HG03442 (cell line): ENCODE measurements around the gene SHLD1.
"Not testable (repeated sequence)": the region's sequence is repeated elsewhere in the genome, so short reads cannot be mapped to it uniquely, and the experiment has no call there.

Source experiments
- ATAC-seq: cut with Tn5 transposase; IDR thresholded peaks from one replicate; pipeline ENCODE4 v1.9.1; 2021; ENCODE audit warnings: mild to moderate bottlenecking, moderate library complexity; ENCODE audit not compliant: unreplicated experiment

The SHLD1 gene

DNA sequence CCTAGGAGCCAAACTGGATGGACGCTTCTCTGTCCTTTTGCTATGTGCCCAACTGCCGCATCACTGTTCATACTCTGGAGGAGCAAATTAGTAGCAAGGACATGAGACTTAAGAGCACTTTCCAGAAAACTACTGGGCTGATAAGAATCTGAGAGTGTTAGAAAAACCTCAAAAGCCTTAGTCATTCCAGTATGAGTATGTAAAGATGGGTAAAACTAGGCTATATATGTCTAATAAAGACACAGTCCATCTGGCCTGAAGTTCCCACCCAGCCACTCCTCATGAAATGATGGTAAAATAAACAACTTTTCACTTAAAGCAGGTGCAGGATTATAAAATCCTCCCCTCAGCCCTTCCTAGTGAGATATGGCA is 30.6 kb downstream of the SHLD1 start:
- ATAC-seq = peak; percentile 50

DNA sequence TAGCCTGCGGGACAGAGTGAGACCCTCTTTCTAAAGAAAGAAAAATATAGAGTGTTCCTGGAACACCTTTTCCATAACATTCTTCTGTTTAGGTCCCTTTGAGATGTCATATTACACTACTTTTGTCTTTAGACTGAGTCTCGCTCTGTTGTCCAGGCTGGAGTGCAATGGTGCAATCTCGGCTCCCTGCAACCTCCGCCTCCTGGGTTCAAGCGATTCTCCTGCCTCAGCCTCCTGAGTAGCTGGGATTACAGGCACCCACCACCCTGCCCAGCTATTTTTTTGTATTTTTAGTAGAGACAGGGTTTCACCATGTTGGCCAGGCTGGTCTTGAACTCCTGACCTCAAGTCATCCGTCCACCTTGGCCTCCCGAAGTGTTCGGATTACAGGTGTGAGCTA is 31.2 kb downstream of the SHLD1 start:
- not testable (repeated sequence) for ATAC-seq

DNA sequence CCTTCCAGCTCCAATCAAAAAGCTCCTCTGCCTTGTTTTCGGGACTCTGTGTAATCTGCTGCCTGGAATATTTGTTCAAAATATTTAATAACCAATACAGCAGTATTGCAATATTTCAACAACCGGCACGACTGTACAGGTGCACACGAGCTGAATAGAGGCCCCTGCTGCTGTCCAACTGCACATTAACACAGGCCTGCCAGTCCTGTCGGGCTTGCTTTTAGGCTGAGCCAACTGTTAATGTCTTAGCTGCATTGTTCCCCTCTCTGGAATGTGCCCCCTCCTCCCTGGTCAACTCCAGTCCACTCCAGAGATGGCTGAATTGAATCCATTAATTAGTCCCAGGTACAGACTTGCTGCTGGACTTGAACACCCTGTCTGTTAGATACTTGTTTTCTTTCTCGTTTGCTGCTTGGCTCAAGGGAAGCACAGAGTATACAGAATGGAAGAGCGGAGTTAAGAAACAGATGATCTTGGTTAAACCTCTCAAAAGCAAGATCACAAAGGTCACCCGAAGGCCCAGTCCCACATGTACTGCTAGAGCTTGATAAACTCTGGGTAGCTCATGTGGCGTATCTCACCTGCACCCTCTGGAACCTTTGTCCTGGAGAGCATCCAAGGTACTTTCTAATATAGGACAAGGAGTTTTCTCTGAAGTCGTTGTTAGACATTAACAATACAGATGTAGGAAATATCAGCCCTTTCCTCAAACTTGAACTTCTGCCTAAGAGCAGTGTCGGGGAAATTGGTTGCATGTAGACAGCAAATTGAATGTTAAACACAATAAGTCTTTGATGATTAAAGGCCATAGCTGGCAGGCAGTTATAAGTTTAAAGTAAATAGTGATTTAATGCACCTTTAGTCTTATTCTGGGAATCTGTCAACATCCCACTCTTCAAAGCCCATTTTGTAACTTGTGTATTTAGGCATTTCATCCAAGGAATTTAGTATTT is 31.9 kb downstream of the SHLD1 start:
- no peak for ATAC-seq

DNA sequence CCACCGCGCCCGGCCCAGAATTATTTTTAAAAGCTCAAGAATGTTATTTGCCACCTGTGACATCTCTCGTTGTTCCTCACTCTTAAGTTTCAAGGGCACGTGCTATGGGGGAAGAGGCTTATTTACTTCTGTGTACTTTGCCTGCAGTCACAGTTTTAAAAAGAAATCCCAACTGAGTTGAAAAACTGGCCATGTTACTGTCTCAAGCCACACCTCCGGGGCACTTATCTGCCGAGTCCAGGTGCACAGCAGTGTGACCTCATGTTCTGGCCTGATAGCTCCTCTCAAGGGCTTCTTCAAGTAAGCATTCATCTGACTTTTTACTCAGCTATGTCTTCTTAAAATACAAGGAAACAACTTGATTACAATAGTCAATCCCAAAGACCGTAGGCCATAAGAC is 34.5 kb downstream of the SHLD1 start:
- no peak for ATAC-seq

DNA sequence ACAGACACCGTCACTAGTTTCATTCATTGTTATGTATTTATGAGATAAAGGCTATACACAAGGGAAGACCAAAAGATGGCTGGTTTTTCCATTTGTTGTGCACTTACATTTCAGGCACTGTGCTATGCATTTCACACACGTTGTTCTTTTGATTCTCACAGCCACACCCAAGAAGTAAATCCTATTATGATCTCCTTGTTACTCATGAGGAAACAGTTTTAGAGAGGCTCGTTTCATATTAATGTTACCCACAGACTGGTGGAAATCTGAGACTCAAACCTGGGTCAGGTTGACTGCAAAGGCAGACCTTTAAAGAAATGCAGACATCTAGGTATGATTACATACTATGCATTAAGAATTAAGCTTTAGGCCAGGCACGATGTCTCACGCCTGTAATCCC is 34.9 kb downstream of the SHLD1 start:
- ATAC-seq = no peak

DNA sequence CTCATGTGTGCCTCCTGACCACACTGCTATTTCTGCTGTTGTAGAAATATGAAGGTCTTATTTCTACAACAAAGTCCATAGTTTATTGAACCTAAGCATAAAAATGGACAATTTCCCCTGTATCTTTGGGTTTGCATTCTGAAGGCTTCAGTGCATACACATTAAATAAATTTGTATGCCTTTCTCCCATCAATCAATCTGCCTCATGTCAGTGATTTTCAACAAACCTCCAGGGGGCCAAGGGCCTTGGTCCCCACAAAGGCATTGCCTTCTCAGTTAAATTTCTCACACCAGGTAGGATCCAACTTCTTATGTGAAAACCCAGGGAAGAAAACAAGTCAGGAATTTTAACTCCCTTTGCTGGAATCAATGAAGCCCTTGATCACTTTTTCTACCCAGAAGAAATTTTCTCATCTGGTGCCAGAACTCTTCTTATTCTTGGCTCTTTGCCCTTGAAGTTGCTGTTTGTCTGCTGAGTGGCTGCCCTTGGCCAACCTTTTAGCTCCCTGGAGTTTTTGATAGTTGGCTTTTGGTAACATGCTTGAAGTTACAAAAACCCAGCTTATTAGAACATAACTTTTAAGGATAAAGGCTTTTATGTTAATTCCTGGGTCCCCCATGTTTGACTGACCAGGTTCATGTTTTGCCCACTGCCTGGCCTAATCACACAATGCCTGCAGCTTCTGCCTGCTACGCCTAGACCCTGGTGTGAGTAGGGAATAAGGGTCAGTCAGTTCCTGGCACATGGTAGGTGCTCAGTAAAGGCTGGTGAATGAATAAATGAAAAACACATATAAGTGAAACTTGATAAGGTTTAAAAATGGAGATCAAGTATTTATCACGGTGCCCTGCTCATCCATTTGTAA is 37.0 kb downstream of the SHLD1 start:
- no peak for ATAC-seq

DNA sequence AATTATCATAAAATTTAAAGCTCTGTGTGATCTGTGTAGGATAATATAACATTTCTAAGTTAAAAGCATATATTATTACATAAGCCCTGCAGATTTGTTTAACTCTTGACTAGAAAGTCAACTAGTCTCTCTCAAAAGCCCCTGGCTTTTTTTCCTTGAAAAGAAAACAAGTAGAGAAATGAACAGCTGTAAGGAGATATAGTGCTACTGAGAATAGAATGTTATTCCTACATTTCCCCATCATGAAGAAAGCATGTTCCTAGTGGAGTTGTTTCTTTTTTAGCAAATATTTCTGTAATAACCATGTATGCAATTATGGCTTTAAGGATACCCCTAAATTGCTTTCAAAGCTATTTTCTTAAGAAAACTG is 37.6 kb downstream of the SHLD1 start:
- ATAC-seq = no peak

DNA sequence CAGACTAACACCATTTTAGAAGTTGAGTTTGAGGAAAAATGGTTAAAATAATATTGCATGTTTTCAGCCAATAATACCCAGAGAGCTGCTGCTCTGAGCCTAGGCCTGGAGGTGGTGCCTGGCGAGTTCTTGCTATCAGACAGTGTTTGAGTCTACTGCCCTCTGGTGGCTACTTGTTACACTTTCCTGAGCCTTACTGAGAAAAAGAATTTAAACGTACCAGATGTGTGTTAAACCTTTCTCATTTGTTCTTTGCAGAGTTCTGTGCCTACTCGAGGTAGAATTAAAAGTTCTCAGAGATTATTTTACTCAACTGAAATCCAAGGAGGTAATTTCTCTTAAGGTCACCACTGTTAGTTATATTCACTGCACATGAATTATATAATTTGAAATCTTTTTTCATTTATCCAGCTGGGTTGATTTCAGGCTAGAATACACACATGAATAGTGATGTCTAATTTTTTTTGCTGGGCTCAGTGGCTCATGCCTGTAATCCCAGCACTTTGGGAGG is 38.2 kb downstream of the SHLD1 start:
- ATAC-seq = peak; percentile 60

DNA sequence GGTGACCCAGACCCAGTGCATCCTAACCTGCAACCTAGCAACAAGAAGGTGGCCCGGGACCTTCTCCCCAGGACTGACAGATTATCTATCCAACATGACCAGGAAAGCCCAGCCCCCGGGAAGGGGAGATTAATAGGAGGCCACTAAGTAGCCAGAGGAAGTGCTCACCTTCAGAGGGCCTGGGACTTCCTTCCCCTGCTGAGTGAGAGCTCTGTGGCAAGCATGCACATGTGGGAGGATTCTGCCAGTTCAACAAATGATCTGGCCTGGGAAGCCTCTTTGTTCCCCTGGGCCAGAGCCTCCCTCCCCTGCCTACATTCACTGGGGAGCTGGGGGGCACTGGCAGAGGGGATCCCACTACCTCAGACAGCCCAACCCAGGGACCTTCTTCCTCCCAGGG is 39.6 kb downstream of the SHLD1 start:
- ATAC-seq = no peak

DNA sequence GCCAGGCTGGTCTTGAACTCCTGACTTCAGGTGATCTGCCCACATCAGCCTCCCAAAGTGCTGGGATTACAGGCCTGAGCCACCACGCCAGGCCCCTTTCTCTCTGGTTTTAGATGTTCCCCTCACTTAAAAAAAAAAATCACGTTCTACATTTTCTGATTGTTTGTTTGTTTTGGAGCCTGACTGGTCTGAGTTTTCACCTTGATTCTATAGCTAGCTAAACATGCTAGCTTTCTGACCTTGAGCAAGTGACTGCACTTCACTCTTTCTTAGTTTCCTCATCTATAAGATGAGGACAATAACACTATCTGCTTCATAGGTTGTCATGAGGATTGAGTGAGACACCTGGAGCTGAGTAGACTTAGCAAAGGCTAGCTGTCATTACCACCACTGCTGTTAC is 43.7 kb downstream of the SHLD1 start:
- ATAC-seq = no peak

DNA sequence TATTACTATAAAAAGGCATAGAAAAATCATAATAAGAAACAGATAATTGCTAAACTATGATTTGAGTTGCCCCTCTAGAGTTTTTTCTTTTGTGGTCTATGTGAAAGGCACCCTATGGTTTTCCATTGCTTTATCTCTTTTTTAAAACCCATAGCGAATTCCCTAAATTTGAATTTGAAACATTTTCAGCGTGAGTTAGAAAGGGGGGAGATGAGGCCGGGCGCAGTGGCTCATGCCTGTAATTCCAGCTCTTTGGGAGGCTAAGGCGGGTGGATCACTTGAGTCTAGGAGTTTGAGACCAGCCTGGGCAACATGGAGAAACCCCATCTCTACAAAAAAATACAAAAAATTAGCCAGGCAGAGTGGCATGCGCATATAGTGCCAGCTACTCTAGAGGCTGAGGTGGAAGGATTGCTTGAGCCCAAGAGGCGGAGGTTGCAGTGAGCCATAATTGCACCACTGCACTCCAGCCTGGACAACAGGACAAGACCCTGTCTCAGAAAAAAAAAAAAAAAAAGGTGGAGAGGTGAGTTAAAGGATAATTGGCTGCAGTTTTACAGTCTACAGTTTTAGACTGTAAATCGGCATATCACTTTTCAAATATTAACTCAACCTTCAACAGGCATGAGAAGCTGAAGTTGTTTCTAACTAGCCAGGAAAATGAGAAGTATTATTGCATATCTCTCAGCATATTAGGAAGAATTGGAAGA is 46.3 kb downstream of the SHLD1 start:
- ATAC-seq = no peak

DNA sequence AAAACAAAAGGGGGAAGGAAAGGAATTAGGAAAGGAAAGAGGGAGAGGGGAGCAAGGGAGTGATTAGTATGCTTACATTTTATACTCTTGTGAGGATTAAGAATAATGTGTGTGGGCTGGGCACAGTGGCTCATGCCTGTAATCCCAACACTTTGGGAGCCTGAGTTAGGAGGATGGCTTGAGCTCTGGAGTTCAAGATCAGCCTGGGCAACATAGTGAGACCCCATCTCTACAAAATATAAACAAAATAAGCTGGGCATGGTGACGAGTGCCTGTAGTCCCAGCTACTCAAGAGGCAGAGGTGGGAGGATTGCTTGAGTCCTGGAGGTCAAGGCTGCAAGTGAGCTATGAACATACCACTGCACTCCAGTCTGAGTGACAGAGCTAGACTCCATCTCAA is 47.0 kb downstream of the SHLD1 start:
- no peak for ATAC-seq

DNA sequence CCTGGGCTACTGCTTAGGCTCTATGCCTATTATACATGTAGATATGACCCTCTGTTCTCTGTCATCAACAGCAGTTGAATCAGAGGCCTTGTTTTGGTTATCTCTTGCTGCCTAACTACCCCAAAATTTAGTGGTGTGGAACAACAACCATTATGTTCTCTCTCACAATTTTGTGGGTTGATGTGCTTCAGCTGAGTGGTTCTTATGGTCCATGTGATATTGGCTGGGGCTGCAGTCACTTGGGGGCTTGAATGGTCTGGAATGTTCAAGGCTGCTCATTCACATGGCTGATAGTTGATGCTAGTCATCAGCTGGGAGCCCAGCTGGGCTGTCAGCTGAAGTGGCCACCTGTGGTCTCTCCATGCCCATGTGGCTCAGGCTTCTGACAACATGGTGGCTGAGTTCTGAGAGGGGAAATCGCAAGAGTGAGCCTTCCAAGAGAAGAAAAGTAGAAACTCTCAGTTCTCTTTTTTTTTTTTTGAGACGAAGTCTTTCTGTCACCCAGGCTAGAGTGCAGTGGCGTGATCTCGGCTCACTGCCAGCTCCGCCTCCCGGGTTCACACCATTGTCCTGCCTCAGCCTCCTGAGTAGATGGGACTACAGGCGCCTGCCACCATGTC is 47.8 kb downstream of the SHLD1 start:
- peak; percentile 97 for ATAC-seq

DNA sequence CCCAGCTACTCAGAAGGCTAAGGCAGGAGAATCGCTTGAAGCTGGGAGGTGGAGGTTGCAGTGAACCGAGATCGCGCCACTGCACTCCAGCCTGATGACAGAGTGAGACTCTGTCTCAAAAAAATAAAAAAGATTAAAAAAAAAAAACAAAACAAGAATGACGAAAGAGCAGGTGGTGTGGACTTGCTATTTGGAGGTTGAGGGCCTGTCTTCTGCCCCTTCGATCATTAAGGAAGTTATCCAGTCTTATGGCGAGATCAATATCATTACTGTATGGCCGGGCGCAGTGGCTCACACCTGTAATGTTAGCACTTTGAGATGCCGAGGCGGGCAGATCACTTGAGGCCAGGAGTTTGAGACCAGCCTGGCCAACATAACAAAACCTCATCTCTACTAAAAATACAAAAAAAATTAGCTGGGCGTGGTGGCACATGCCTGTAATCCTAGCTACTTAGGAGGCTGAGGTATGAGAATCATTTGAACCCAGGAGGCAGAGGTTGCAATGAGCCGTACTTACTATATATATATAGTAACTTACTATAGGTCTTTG is 53.6 kb downstream of the SHLD1 start:
- ATAC-seq = not testable (repeated sequence)

DNA sequence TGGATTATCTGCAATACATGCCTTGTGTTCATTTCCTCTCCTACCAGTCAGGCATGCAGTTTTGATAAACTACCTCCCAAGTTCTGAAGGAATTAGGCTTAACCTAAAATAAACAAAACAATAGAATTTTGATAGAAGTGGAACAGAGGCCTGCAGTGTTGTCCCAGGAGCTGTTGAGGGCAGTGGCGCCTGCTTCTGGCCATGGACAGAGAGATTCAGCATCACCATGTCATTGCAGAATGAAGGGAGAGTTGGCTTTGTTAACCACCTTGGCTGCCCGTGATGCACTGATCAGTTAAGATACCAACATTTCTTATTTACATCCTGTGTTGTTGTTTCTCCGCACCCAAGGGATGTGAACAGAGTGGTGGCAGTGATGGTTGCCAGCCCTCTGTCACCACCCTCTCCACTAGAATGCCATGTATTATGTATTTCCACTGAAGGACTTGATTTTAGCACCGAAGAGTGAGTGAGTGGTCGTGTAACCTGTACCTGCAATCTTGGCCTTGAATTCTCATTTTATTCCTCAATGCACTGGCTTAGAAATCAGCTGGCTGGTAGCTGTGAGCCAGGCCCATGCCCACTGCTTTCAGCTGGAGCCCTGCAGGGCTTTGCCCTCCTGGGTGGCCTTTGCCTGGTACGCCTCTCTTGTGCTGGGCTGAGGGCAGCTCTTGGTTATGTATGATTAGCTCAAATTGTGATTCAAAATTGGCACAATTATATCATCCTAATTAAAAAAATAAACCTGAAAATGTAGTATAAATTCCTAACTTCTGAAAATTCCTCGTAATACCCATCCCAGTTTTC is 56.5 kb downstream of the SHLD1 start:
- no peak for ATAC-seq

DNA sequence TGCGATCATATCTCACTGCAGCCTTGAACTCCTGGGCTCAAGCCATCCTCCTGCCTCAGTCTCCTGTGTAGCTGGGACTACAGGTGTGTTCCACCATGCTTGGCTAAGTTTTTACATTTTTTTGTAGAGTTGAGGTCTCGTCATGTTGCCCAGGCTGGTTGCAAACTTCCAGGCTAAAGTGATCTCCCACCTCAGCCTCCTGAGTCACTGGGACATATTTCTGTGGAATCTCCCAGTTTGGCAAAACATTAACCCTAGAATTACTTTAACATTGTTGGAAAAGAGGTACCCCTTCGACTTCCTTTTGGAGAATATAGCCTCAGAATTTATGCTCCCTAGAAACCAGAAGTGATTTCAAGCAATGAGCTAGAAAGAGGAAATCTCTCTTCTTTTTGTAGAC is 57.2 kb downstream of the SHLD1 start:
- ATAC-seq = no peak

DNA sequence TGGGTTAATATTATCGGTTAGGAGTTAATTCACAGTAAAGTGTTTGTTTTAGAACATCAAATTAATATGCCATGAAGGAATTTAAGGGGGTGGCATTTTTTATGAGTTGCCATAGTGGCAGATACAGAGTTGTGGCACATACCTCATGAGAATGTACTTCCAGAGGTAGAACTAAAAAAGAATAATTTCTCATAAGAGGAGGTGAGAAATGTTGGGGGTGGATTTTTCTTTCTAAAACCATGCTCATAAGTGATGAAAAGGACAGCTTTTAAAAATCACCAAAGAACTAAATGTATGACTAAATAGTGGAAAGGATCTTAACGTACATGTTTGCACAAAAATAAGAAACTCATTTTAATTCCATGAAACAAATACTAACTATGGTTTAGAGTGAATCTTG is 58.7 kb downstream of the SHLD1 start:
- ATAC-seq = no peak

DNA sequence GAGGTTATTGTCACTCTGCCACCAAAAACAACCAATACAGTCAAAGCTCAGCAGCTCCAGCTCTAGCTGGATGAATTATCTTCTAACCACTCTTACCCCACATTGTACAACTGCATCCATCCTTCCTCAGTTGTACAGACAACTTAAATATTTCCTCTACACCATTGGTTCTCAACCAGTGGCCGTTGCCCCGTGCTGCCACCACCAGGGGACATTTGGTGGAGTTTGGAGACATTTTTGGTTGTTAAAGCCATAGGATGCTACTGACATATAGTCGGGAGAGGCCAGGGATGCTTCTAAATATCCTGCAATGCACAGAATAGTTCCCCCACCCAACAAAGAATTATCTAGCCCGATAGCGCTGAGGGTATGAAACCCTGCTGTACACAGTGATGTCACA is 59.3 kb downstream of the SHLD1 start:
- ATAC-seq = no peak

DNA sequence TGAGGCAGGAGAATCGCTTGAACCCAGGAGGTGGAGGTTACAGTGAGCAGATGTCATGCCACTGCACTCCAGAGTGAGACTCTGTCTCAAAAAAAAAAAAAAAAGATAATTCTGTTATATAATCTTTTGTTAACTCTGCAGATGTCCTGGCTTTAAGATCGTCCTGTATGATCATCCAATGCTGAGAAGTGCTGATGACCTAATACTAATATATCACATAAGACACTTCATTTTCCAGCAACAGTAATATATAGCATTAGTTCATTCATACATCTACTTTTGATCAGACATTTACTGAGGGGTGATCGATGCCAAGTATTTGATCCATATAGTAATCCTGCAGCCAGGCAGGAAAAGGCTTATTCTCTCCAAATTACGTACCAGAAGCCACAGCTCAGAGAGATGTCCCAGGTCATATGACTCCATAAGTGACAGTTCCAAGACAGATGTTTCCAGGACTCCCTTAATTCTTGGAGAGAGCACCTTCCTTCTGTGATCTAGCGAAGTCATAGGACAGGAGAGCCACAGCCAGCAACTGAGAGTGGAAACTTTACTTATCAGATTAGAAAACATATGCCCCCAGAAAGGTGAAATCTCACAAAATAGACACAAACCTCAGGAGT is 60.7 kb downstream of the SHLD1 start:
- no peak for ATAC-seq
